Right lobe of liver (tissue), 6 donors: ENCODE data around the gene PRTFDC1. TPM values are rescaled to one million over a fixed set of nuclear protein-coding genes. Genes with fewer than 3 reads are reported as not detected.

Experiments used
- ATAC-seq, 4 donors: fragments of 200-7000 bp; cut with Tn5 transposase; one replicate each; pipeline ENCODE4 v1.9.1; 2020; ENCODE audit warnings: mild to moderate bottlenecking in 4 of 4, moderate library complexity in 4 of 4
- DNase-seq, 3 donors: peaks; one replicate each; pipeline ENCODE4 v3.0.0-alpha.2; 2020
- H3K27ac ChIP-seq, 3 donors: fragments of 200-600 bp; one replicate each; pipeline ENCODE4 v1.8.0; 2022
- H3K27me3 ChIP-seq, 2 donors: fragments of 200-600 bp; one replicate each; pipeline ENCODE4 v1.8.0; 2022
- H3K36me3 ChIP-seq, 4 donors: fragments of 200-600 bp; sonication (generic) in 1 of 4; one replicate each; pipeline versions ENCODE4 v1.5.1 to v1.8.0; 2017 to 2022; ENCODE audit warnings: control low read depth in 1 of 4
- H3K4me1 ChIP-seq, 4 donors: fragments of 200-600 bp; sonication (generic) in 1 of 4; one replicate each; pipeline versions ENCODE4 v1.5.1 to v1.8.0; 2017 to 2022; ENCODE audit warnings: control low read depth in 1 of 4
- H3K4me3 ChIP-seq, 3 donors: fragments of 200-600 bp; one replicate each; pipeline ENCODE4 v1.8.0; 2022
- H3K9me3 ChIP-seq, 4 donors: fragments of 200-600 bp; sonication (generic) in 1 of 4; one replicate each; pipeline versions ENCODE4 v1.5.1 to v1.8.0; 2017 to 2022; ENCODE audit warnings: control low read depth in 1 of 4
- POLR2A ChIP-seq: fragments of 450-650 bp; IDR thresholded peaks from one replicate; pipeline ENCODE4 v1.6.1; 2017; ENCODE audit warnings: antibody characterized with exemption, mild to moderate bottlenecking
- WGBS: methylation state at CpG from one replicate; pipeline ENCODE4 v1.1.6; 2018; ENCODE audit warnings: low coverage, low lambda C conversion rate; ENCODE audit not compliant: insufficient coverage; ENCODE audit errors: missing lambda C conversion rate; 5-methylcytosine and 5-hydroxymethylcytosine counted together
- intact Hi-C, 2 donors: fragments of 100-400 bp; cut with DNase I; formaldehyde crosslinking; loops; one replicate each; pipeline versions ENCODE4 v1.11.2 to v1.14.1; 2022
- total RNA-seq, 6 experiments: library from RNA; depleted of rRNA in 2 of 6; stranded (reverse); fragments of >200 nt in 2 of 6; fragmentation: NEBNext Ultra II Directional in 3 of 6; extraction: Animal tissue kit (Norgen Biotek cat#: 25700) in 3 of 6; gene quantifications; one replicate each; pipeline versions ENCODE4 v1.1.0 to v1.2.4, GENCODE V29; 2016 to 2023
- TF ChIP-seq, protein P1 (sequence below), 4 donors: fragments of 200-600 bp in 3 of 4; fragments of 450-650 bp in 1 of 4; IDR thresholded peaks; one replicate each; pipeline versions ENCODE4 v1.5.1 to v1.8.0; 2016 to 2022; ENCODE audit warnings: antibody characterized with exemption in 4 of 4, mild to moderate bottlenecking in 2 of 4
- donor health status: DM: no; HTN: yes; CAD: no.
- donor health status: DM: no; HTN: no; CAD: no.
- donor health status: DM: no; HTN: no; CAD: no.
- donor health status: DM: no; HTN: yes; CAD: no.
- donor health status: DM: no; HTN: yes; CAD: no.

PRTFDC1 gene
- total RNA-seq, 6 experiments from 2014 or later = 0.76 to 3.5 (median 1.1) TPM; not detected in 1

DNA sequence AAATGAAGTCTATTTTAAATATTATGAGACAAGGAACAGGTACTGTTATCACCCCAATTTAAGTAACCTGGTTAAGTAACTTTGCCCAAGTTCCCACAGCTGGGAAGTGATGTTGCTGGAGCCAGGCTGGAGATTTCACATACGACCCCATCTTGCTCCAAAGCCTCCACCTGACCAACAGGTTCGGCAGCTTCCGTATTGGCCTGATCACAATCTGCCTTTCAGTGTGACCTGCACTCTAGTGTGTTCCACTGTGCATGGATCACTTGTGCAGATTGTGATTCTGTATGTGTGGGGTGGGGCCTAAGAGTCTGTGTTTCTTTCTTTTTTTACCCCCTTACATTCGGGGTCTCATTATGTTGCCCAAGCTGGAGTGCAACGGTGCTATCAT, 66.1 kb downstream of the PRTFDC1 start:
- DNase-seq = no peak
- H3K9me3 ChIP-seq = no peaks in the 10 kb centered on the region
- TF ChIP-seq, protein P1, sequence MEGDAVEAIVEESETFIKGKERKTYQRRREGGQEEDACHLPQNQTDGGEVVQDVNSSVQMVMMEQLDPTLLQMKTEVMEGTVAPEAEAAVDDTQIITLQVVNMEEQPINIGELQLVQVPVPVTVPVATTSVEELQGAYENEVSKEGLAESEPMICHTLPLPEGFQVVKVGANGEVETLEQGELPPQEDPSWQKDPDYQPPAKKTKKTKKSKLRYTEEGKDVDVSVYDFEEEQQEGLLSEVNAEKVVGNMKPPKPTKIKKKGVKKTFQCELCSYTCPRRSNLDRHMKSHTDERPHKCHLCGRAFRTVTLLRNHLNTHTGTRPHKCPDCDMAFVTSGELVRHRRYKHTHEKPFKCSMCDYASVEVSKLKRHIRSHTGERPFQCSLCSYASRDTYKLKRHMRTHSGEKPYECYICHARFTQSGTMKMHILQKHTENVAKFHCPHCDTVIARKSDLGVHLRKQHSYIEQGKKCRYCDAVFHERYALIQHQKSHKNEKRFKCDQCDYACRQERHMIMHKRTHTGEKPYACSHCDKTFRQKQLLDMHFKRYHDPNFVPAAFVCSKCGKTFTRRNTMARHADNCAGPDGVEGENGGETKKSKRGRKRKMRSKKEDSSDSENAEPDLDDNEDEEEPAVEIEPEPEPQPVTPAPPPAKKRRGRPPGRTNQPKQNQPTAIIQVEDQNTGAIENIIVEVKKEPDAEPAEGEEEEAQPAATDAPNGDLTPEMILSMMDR (IDR thresholded peaks at IDR 0.05) = no peak
- no peak for TF ChIP-seq POLR2A
- no peaks in the 10 kb centered on the region for H3K27me3 ChIP-seq
- H3K4me3 ChIP-seq = no peak overlapping the region
- no peaks in the 10 kb centered on the region for H3K36me3 ChIP-seq
- 81% methylated on average over 4 of the region's 5 CpGs for WGBS
- intact Hi-C loops = no loop called here
- no peaks in the 10 kb centered on the region for H3K4me1 ChIP-seq
- ATAC-seq = no peak
- no peak overlapping the region for H3K27ac ChIP-seq

DNA sequence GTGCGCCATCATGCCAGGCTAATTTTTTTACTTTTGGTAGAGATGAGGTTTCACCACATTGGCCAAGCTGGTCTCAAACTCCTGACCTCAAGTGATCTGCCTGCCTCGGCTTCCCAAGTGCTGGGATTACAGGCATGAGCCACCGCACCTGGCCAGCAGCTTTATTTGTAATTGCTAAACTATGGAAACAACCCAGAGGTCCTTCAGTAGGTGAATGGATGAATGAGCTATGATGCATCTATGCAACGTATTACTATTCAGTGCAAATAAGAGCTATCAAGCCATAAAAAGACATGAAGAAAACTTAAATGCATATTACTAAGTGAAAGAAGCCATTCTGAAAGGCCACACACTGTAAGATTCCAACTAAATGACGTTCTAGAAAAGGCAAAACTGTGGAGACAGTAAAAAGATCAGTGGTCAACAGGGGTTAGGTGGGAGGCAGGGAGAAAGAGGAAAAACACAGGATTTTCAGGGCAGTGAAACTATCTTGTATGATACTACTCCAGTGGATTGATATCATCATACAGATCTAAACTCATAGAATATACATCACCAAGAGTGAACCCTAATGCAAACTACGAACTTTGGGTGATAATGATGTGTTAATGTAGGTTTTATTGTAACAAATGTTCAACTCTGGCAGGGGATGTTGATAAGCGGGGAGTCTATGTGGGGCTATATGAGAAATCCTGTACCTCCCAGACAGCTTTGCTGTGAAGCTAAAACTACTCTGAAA, 66.7 kb downstream of the PRTFDC1 start:
- no peak overlapping the region for H3K4me3 ChIP-seq
- no peaks in the 10 kb centered on the region for H3K4me1 ChIP-seq
- DNase-seq (no peak), ATAC-seq (no peak)
- H3K36me3 ChIP-seq = no peaks in the 10 kb centered on the region
- H3K9me3 ChIP-seq = no peaks in the 10 kb centered on the region
- intact Hi-C loops = no loop called here
- TF ChIP-seq POLR2A = no peak
- TF ChIP-seq, protein P1 (IDR thresholded peaks at IDR 0.05) = no peak
- WGBS = 83% methylated on average over 6 of the region's 7 CpGs
- H3K27ac ChIP-seq = no peak overlapping the region
- no peaks in the 10 kb centered on the region for H3K27me3 ChIP-seq

DNA sequence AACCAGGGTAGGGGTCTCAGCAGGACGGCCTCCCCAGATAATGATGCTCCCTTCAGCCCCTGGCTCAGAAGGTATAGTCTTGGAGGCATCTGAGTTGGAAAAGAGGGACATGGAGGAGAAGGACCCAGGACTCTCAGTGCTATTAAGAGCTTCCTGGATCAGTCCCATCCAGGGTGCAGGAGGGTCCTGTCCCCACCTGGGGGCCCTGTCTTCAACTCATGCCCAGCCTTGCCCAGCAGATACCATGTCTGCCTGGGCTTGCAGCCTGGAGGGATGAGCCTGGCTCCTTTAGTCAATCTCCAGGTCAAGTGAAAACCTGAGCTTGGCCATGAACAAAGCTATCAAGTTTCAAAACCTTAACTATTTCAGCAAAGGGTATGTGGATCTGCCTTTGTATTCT, 67.6 kb downstream of the PRTFDC1 start:
- no peak for TF ChIP-seq POLR2A
- TF ChIP-seq, protein P1 (IDR thresholded peaks at IDR 0.05) = no peak
- intact Hi-C loops = no loop called here
- Histone ChIP-seq H3K9me3 (no peaks in the 10 kb centered on the region), H3K27ac (no peak overlapping the region), H3K4me3 (no peak overlapping the region), H3K4me1 (no peaks in the 10 kb centered on the region), H3K27me3 (no peaks in the 10 kb centered on the region), H3K36me3 (no peaks in the 10 kb centered on the region)
- no peak for DNase-seq
- peak in 1 of 4 donors; percentile 17 for ATAC-seq
- 50% methylated on average over 1 of the region's 1 CpG for WGBS

DNA sequence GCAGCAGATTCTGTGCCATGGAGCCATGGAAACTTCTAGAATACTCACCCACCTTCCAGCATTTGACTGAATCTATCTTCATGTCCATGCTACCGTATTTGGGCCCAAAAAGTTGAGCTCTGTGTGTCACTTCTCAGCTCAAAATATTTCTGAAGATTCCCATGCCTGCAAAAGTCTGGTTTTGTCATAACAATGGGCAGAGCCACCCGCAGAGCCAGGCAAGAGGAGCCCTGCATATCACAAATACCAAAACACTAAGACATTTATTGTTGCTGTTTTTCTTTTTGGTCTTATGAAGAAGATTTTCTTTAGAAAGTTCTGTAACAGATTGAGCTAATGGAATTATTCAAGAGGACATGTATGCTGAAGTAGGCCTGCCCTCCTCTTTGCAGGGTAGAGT, 68.1 kb downstream of the PRTFDC1 start:
- ATAC-seq (no peak), DNase-seq (no peak)
- no peak for TF ChIP-seq POLR2A
- TF ChIP-seq, protein P1 (IDR thresholded peaks at IDR 0.05) = no peak
- no peak overlapping the region for H3K4me3 ChIP-seq
- no peaks in the 10 kb centered on the region for H3K9me3 ChIP-seq
- H3K36me3 ChIP-seq = no peaks in the 10 kb centered on the region
- 100% methylated on average over 2 of the region's 2 CpGs for WGBS
- no peaks in the 10 kb centered on the region for H3K27me3 ChIP-seq
- intact Hi-C loops = no loop called here
- H3K27ac ChIP-seq = no peak overlapping the region
- no peaks in the 10 kb centered on the region for H3K4me1 ChIP-seq
